H9 (cell line): ENCODE results near the gene SAG. TPM values are rescaled to one million over a fixed set of nuclear protein-coding genes. Genes with fewer than 3 reads are reported as not detected.

ENCODE experiments used
- DNase-seq: peaks from one replicate; pipeline ENCODE4 v3.0.0-alpha.2; 2017
- H2AFZ ChIP-seq: one replicate; pipeline ENCODE4 v1.6.1; 2013; ENCODE audit warnings: mild to moderate bottlenecking, low read length, control low read depth, moderate library complexity
- H2AK5ac ChIP-seq: 2 replicates; pipeline ENCODE4 v1.6.1; 2013; ENCODE audit warnings: low read length, control low read depth, mixed read lengths; ENCODE audit not compliant: insufficient read length
- H2BK120ac ChIP-seq: one replicate; pipeline ENCODE4 v1.6.1; 2013; ENCODE audit warnings: low read depth, mild to moderate bottlenecking, low read length, control low read depth, inconsistent platforms; ENCODE audit not compliant: poor library complexity, severe bottlenecking
- H2BK12ac ChIP-seq: 2 replicates; pipeline ENCODE4 v1.6.1; 2013; ENCODE audit warnings: low read length, control low read depth, mixed read lengths, low read depth; ENCODE audit not compliant: insufficient read length
- H2BK15ac ChIP-seq: 2 replicates; pipeline ENCODE4 v1.6.1; 2013; ENCODE audit warnings: low read depth, low read length, control low read depth
- H2BK20ac ChIP-seq: one replicate; pipeline ENCODE4 v1.6.1; 2013; ENCODE audit warnings: low read depth, mild to moderate bottlenecking, low read length, control low read depth, inconsistent platforms; ENCODE audit not compliant: poor library complexity, severe bottlenecking
- H2BK5ac ChIP-seq: 2 replicates; pipeline ENCODE4 v1.6.1; 2013; ENCODE audit warnings: low read length, control low read depth, mixed read lengths; ENCODE audit not compliant: insufficient read length
- H3K14ac ChIP-seq: 2 replicates; pipeline ENCODE4 v1.6.1; 2013; ENCODE audit warnings: low read length, control low read depth; ENCODE audit not compliant: insufficient read depth
- H3K18ac ChIP-seq: 2 replicates; pipeline ENCODE4 v1.6.1; 2013; ENCODE audit warnings: low read depth, mild to moderate bottlenecking, mixed read lengths, low read length, control low read depth; ENCODE audit not compliant: insufficient read length
- H3K23ac ChIP-seq: 2 replicates; pipeline ENCODE4 v1.6.1; 2013; ENCODE audit warnings: low read length, control low read depth, mixed read lengths, low read depth; ENCODE audit not compliant: insufficient read length
- H3K23me2 ChIP-seq: 2 replicates; pipeline ENCODE4 v1.6.1; 2013; ENCODE audit warnings: low read depth, mild to moderate bottlenecking, mixed read lengths, low read length, control low read depth; ENCODE audit not compliant: insufficient read length, poor library complexity, severe bottlenecking
- H3K27ac ChIP-seq: 2 replicates; pipeline ENCODE4 v1.5.1; 2013; ENCODE audit warnings: low read length, control low read depth, mixed read lengths, low read depth; ENCODE audit not compliant: insufficient read length
- H3K27me3 ChIP-seq: 2 replicates; pipeline ENCODE4 v1.6.1; 2013; ENCODE audit warnings: low read length, control low read depth, inconsistent platforms; ENCODE audit not compliant: insufficient read depth
- H3K4ac ChIP-seq: 2 replicates; pipeline ENCODE4 v1.6.1; 2013; ENCODE audit warnings: low read depth, mild to moderate bottlenecking, control low read depth, inconsistent platforms, low read length, moderate library complexity
- H3K4me1 ChIP-seq: 2 replicates; pipeline ENCODE4 v1.6.1; 2013; ENCODE audit warnings: low read length, control low read depth, inconsistent platforms; ENCODE audit not compliant: insufficient read depth
- H3K4me2 ChIP-seq: 2 replicates; pipeline ENCODE4 v1.6.1; 2013; ENCODE audit warnings: low read length, control low read depth, mixed read lengths; ENCODE audit not compliant: insufficient read length, insufficient read depth
- H3K56ac ChIP-seq: 2 replicates; pipeline ENCODE4 v1.6.1; 2013; ENCODE audit warnings: low read depth, mild to moderate bottlenecking, mixed read lengths, low read length, control low read depth; ENCODE audit not compliant: insufficient read length
- H3K79me1 ChIP-seq: 2 replicates; pipeline ENCODE4 v1.6.1; 2013; ENCODE audit warnings: low read depth, mild to moderate bottlenecking, moderate library complexity, low read length, control low read depth, inconsistent platforms; ENCODE audit not compliant: insufficient read depth, poor library complexity, severe bottlenecking
- H3K79me2 ChIP-seq: 2 replicates; pipeline ENCODE4 v1.6.1; 2013; ENCODE audit warnings: low read length, control low read depth, inconsistent platforms; ENCODE audit not compliant: insufficient read depth
- H3K9ac ChIP-seq: 2 replicates; pipeline ENCODE4 v1.6.1; 2013; ENCODE audit warnings: low read length, control low read depth, mixed read lengths; ENCODE audit not compliant: insufficient read length; ENCODE audit errors: extremely low read depth
- H3K9me3 ChIP-seq: one replicate; pipeline ENCODE4 v1.6.1; 2013; ENCODE audit warnings: low read depth, low read length, inconsistent platforms; ENCODE audit not compliant: control insufficient read depth
- H3T11ph ChIP-seq: one replicate; pipeline ENCODE4 v1.6.1; 2013; ENCODE audit warnings: mild to moderate bottlenecking, low read length, control low read depth, inconsistent platforms
- H4K20me1 ChIP-seq: one replicate; pipeline ENCODE4 v1.6.1; 2013; ENCODE audit not compliant: control insufficient read depth, insufficient read length, insufficient read depth
- H4K5ac ChIP-seq: 2 replicates; pipeline ENCODE4 v1.6.1; 2013; ENCODE audit warnings: low read depth, mild to moderate bottlenecking, mixed read lengths, low read length, control low read depth; ENCODE audit not compliant: insufficient read length
- H4K8ac ChIP-seq: replicated peaks from 2 replicates; pipeline ENCODE4 v1.6.1; 2013; ENCODE audit warnings: low read length, control low read depth, mixed read lengths, low read depth; ENCODE audit not compliant: insufficient read length
- H4K91ac ChIP-seq: 2 replicates; pipeline ENCODE4 v1.6.1; 2013; ENCODE audit warnings: low read depth, mild to moderate bottlenecking, moderate library complexity, mixed read lengths, low read length, control low read depth; ENCODE audit not compliant: insufficient read length
- H3K27ac Mint-ChIP-seq, 3 experiments: 2 replicates in 2 of 3; 3 replicates in 1 of 3; pipeline ENCODE4 v1.8.0; 2020 to 2021; ENCODE audit warnings: mixed read lengths in 3 of 3, mild to moderate bottlenecking in 1 of 3, moderate library complexity in 1 of 3
- H3K27me3 Mint-ChIP-seq: 2 replicates; pipeline ENCODE4 v1.8.0; 2021; ENCODE audit warnings: low read depth, mild to moderate bottlenecking, moderate library complexity, mixed read lengths
- H3K36me3 Mint-ChIP-seq, 3 experiments: 2 replicates in 2 of 3; 3 replicates in 1 of 3; pipeline ENCODE4 v1.8.0; 2020 to 2021; ENCODE audit warnings: low read depth in 3 of 3, mixed read lengths in 3 of 3; ENCODE audit not compliant: insufficient read depth in 1 of 3
- H3K4me1 Mint-ChIP-seq, 2 experiments: 2 replicates each; pipeline ENCODE4 v1.8.0; 2020; ENCODE audit warnings: mixed read lengths in 2 of 2
- H3K4me3 Mint-ChIP-seq, 2 experiments: 2 replicates in 1 of 2; 3 replicates in 1 of 2; pipeline ENCODE4 v1.8.0; 2020 to 2021; ENCODE audit warnings: mild to moderate bottlenecking in 2 of 2, mixed read lengths in 2 of 2, moderate library complexity in 1 of 2
- H3K9me3 Mint-ChIP-seq, 2 experiments: 2 replicates in 1 of 2; 3 replicates in 1 of 2; pipeline ENCODE4 v1.8.0; 2020; ENCODE audit warnings: mild to moderate bottlenecking in 2 of 2, mixed read lengths in 2 of 2, moderate library complexity in 1 of 2
- CTCF ChIP-seq: fragments of 200-600 bp; sonication (generic); conservative IDR thresholded peaks from 3 replicates; pipeline ENCODE4 v1.8.0; 2021; ENCODE audit warnings: antibody characterized with exemption, mild to moderate bottlenecking
- WGBS: extraction: QIAGEN DNeasy Blood & Tissue Kit; methylation state at CpG from one replicate; pipeline ENCODE4 v1.1.7; 2013; ENCODE audit warnings: missing lambda C conversion rate, low lambda C conversion rate, mixed read lengths; ENCODE audit not compliant: insufficient read length; ENCODE audit errors: extremely low coverage; 5-methylcytosine and 5-hydroxymethylcytosine counted together
- total RNA-seq: library from RNA; stranded (reverse); gene quantifications from 2 replicates; pipeline ENCODE4 v1.2.1, GENCODE V29; 2021

SAG gene
- total RNA-seq, 1 experiment from 2014 or later, result not detected

- Histone ChIP-seq H3K23ac (no peak overlapping the region), H3K4me2 (no peak overlapping the region), H3K9me3 (no peaks in the 10 kb centered on the region), H3K23me2 (no peaks in the 10 kb centered on the region), H2BK20ac (no peak overlapping the region), H2BK120ac (no peak overlapping the region), H3K4me1 (no peaks in the 10 kb centered on the region), H4K91ac (no peak overlapping the region), H3K27ac (no peak overlapping the region), H3K79me1 (no peaks in the 10 kb centered on the region), H2BK5ac (no peak overlapping the region), H3K14ac (no peak overlapping the region), H3K27me3 (no peaks in the 10 kb centered on the region), H4K5ac (no peak overlapping the region), H3K18ac (no peak overlapping the region), H3T11ph (no peak overlapping the region), H2BK12ac (no peak overlapping the region), H4K8ac (no peak overlapping the region), H4K20me1 (no peaks in the 10 kb centered on the region), H3K79me2 (no peaks in the 10 kb centered on the region), H3K56ac (no peak overlapping the region), H2AK5ac (no peak overlapping the region), H2AFZ (no peak overlapping the region), H3K9ac (no peak overlapping the region), H2BK15ac (no peak overlapping the region), H3K4ac (no peak overlapping the region)
- H3K36me3 Mint-ChIP-seq, result no peaks in the 10 kb centered on the region
- no peak overlapping the region for H3K4me3 Mint-ChIP-seq
- no CpG with 5 or more reads among the region's 8 CpGs for WGBS
- H3K27ac Mint-ChIP-seq, result peak overlapping the region in 1 of 3 experiments; percentile 74; a peak in 2 of 7 replicates
- no peaks in the 10 kb centered on the region; a peak in 1 of 5 replicates for H3K9me3 Mint-ChIP-seq
- peaks cover 22% of the 10 kb centered on the region for H3K27me3 Mint-ChIP-seq
- no peak for DNase-seq
- H3K4me1 Mint-ChIP-seq, result 0 out of 4 replicates have a peak, but pooled peaks cover 0 to 3% of the 10 kb centered on the region in 2 experiments
- TF ChIP-seq CTCF, result no peak
Observed at GRCh38 chr2:233312874-233313273, 5.3 kb downstream of the SAG start.
